ENCODE results near the gene EPB41L2.
"Not testable (repeated sequence)": the region's sequence is repeated elsewhere in the genome, so short reads cannot be mapped to it uniquely, and the experiment has no call there.

EPB41L2 gene

GRCh38 chr6:130970839-130971410, 92.1 kb downstream of the EPB41L2 start:
- no peak for DNase-seq

GRCh38 chr6:130969791-130970491, 93.1 kb downstream of the EPB41L2 start:
- DNase-seq = no peak

GRCh38 chr6:130969166-130969565, 93.9 kb downstream of the EPB41L2 start:
- DNase-seq = no peak

- no peak for DNase-seq
These were observed 94.6 kb downstream of the EPB41L2 start for GRCh38 chr6:130968476-130968875.

GRCh38 chr6:130967502-130968445, 95.3 kb downstream of the EPB41L2 start:
- DNase-seq = no peak

GRCh38 chr6:130966344-130966980, 96.6 kb downstream of the EPB41L2 start:
- no peak for DNase-seq

GRCh38 chr6:130965656-130966055, 97.4 kb downstream of the EPB41L2 start:
- no peak for DNase-seq

GRCh38 chr6:130964808-130965604, 98.0 kb downstream of the EPB41L2 start:
- no peak for DNase-seq

- DNase-seq = no peak
These were observed 98.8 kb downstream of the EPB41L2 start for GRCh38 chr6:130964289-130964688.

GRCh38 chr6:130962966-130963365, 100.1 kb downstream of the EPB41L2 start:
- no peak for DNase-seq

- no peak for DNase-seq
These were observed 101.9 kb downstream of the EPB41L2 start for GRCh38 chr6:130961148-130961547.

- DNase-seq = no peak
These were observed 103.1 kb downstream of the EPB41L2 start for GRCh38 chr6:130959951-130960350.

GRCh38 chr6:130958468-130958867, 104.6 kb downstream of the EPB41L2 start:
- DNase-seq = no peak

- DNase-seq = no peak
These were observed 107.3 kb downstream of the EPB41L2 start for GRCh38 chr6:130955755-130956154.

- no peak for DNase-seq
These were observed 113.5 kb downstream of the EPB41L2 start for GRCh38 chr6:130949553-130949952.

- DNase-seq = peak; percentile 25
These were observed 115.6 kb downstream of the EPB41L2 start for GRCh38 chr6:130947464-130947863.

GRCh38 chr6:130946076-130946475, 117.0 kb downstream of the EPB41L2 start:
- DNase-seq = no peak

- DNase-seq = no peak
These were observed 117.6 kb downstream of the EPB41L2 start for GRCh38 chr6:130945401-130945919.

GRCh38 chr6:130944486-130944885, 118.6 kb downstream of the EPB41L2 start:
- DNase-seq = no peak

- no peak for DNase-seq
These were observed 119.3 kb downstream of the EPB41L2 start for GRCh38 chr6:130943738-130944137.

GRCh38 chr6:130942752-130943151, 120.3 kb downstream of the EPB41L2 start:
- DNase-seq = not testable (repeated sequence)

Measured in hematopoietic multipotent progenitor cell treated with erythropoietin and hydrocortisone succinate and interleukin-3 and kit ligand, for 4 days (in vitro differentiated cells).